ENCODE data around the gene RNF183. TPM values are rescaled to one million over a fixed set of nuclear protein-coding genes. Genes with fewer than 3 reads are reported as not detected.
"Not testable (repeated sequence)": the region's sequence is repeated elsewhere in the genome, so short reads cannot be mapped to it uniquely, and the experiment has no call there.

The RNF183 gene
- total RNA-seq, 1 donor from 2014 or later = not detected

DNA sequence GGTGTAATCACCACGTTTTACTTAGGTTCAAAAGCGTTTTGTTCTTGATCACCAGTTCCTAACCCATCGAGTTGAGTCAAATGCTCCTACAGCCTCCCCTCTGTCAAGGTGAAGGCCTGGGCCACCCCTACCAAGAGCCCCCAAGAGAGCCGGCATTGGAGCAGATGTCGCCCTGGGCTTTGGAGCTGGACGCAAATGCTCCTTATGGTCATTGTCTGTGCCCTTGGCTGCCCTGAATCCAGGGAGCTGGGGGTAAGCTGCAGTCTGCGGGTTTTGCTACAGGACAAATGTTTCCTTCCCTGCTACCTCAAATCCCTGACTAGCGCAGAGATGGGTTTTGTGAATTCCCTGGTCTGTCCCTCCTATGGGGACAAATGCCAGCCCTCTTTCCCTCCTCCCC lies 4.9 kb downstream of the RNF183 start:
- intact Hi-C loops (cut with DNase I) = no loop called here
- DNase-seq = no peak
- ATAC-seq = no peak
- no peak overlapping the region for H3K27ac ChIP-seq
- no peaks in the 10 kb centered on the region for H3K27me3 ChIP-seq
- TF ChIP-seq, protein P1, sequence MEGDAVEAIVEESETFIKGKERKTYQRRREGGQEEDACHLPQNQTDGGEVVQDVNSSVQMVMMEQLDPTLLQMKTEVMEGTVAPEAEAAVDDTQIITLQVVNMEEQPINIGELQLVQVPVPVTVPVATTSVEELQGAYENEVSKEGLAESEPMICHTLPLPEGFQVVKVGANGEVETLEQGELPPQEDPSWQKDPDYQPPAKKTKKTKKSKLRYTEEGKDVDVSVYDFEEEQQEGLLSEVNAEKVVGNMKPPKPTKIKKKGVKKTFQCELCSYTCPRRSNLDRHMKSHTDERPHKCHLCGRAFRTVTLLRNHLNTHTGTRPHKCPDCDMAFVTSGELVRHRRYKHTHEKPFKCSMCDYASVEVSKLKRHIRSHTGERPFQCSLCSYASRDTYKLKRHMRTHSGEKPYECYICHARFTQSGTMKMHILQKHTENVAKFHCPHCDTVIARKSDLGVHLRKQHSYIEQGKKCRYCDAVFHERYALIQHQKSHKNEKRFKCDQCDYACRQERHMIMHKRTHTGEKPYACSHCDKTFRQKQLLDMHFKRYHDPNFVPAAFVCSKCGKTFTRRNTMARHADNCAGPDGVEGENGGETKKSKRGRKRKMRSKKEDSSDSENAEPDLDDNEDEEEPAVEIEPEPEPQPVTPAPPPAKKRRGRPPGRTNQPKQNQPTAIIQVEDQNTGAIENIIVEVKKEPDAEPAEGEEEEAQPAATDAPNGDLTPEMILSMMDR (IDR thresholded peaks at IDR 0.05) = no peak
- no peaks in the 10 kb centered on the region for H3K4me1 ChIP-seq
- no peak overlapping the region for H3K4me3 ChIP-seq
- no peaks in the 10 kb centered on the region for H3K9me3 ChIP-seq
- peaks cover 2% of the 10 kb centered on the region for H3K36me3 ChIP-seq

- Histone ChIP-seq H3K4me1 (no peaks in the 10 kb centered on the region), H3K27me3 (no peaks in the 10 kb centered on the region), H3K27ac (no peak overlapping the region), H3K36me3 (peaks cover 15% of the 10 kb centered on the region), H3K4me3 (no peak overlapping the region), H3K9me3 (no peaks in the 10 kb centered on the region)
- TF ChIP-seq, protein P1 (IDR thresholded peaks at IDR 0.05) = no peak
- no peak for ATAC-seq
- intact Hi-C loops (cut with DNase I) = no loop called here
- no peak for DNase-seq
Observed at GRCh38 chr9:113296796-113297558, 6.2 kb downstream of the RNF183 start.

- intact Hi-C loops (cut with DNase I); H3K9me3 ChIP-seq; H3K27me3 ChIP-seq; H3K27ac ChIP-seq; ATAC-seq; H3K4me1 ChIP-seq; DNase-seq; H3K4me3 ChIP-seq: not testable (repeated sequence)
- H3K36me3 ChIP-seq = peaks cover 22% of the 10 kb centered on the region
Observed at GRCh38 chr9:113296247-113296646, 6.9 kb downstream of the RNF183 start.

- intact Hi-C loops (cut with DNase I) = no loop called here
- TF ChIP-seq, protein P1 (IDR thresholded peaks at IDR 0.05) = no peak
- ATAC-seq = no peak
Observed at GRCh38 chr9:113293285-113293878, 9.8 kb downstream of the RNF183 start.

DNA sequence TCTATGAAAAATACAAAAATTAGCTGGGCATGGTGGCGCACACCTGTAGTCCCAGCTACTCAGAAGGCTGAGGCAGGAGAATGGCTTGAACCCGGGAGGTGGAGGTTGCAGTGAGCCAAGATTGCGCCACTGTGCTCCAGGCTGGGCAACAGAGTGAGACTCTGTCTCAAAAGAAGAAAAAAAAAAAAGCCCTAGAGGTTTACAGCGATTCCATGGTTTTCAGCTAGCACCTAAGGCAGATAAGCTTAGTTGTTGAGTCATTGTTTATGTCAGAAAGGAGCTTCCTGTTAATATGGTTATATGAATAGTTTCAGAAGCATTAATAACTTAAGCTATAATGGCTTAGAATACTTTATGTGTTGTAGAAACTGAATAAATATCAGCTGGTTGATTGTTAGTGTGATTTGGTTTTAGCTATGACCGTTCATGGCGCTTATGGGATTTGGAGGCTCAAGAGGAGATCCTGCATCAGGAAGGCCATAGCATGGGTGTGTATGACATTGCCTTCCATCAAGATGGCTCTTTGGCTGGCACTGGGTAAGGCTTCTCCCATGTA lies 13.0 kb downstream of the RNF183 start:
- Histone ChIP-seq H3K4me1 (no peaks in the 10 kb centered on the region), H3K27ac (no peak overlapping the region), H3K36me3 (peaks cover 84% of the 10 kb centered on the region), H3K9me3 (no peaks in the 10 kb centered on the region), H3K4me3 (no peak overlapping the region), H3K27me3 (no peaks in the 10 kb centered on the region)
- DNase-seq (no peak), ATAC-seq (no peak)
- TF ChIP-seq, protein P1 (IDR thresholded peaks at IDR 0.05) = no peak
- intact Hi-C loops (cut with DNase I) = no loop called here

More at GRCh38 chr9:113293285-113293878, 9.8 kb downstream of the RNF183 start:
- Histone ChIP-seq H3K27ac (no peak overlapping the region), H3K4me1 (no peaks in the 10 kb centered on the region), H3K36me3 (peaks cover 51% of the 10 kb centered on the region), H3K4me3 (no peak overlapping the region), H3K27me3 (no peaks in the 10 kb centered on the region), H3K9me3 (no peaks in the 10 kb centered on the region)
- DNase-seq = no peak

DNA sequence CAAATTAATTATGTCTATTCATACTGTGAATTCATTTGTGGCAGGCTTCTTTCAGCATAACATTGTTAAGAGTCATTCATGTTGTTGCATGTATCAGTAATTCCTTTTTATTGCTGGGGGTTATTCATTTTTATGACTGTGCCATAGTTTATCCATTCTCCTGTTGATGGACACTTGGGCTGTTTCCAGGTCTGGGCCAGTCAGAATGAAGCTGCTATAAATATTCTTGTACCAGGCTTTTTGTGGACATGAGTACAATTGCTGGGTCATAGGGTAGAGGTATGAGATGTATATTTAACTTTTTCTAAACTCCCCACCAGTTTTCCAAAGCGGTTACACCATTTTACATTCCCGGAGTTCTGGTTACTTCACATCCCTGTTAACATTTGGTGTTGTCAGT lies 14.1 kb downstream of the RNF183 start:
- DNase-seq (no peak), ATAC-seq (no peak)
- intact Hi-C loops (cut with DNase I) = no loop called here
- no peak overlapping the region for H3K4me3 ChIP-seq
- no peak overlapping the region for H3K27ac ChIP-seq
- peaks cover 94% of the 10 kb centered on the region for H3K36me3 ChIP-seq
- H3K9me3 ChIP-seq = no peaks in the 10 kb centered on the region
- H3K27me3 ChIP-seq = no peaks in the 10 kb centered on the region
- no peaks in the 10 kb centered on the region for H3K4me1 ChIP-seq
- TF ChIP-seq, protein P1 (IDR thresholded peaks at IDR 0.05) = no peak

Measured in upper lobe of right lung (tissue), 1 donor.